Parathyroid adenoma (tissue), 2 donors: Measurements from ENCODE around the gene ITPR2.

Experiments
- H2AFZ ChIP-seq: fragments of 300-600 bp; sonication (generic); one replicate; pipeline ENCODE4 v1.7.0; 2017; ENCODE audit warnings: antibody characterized with exemption, mild to moderate bottlenecking
- H3K27ac ChIP-seq: fragments of 300-600 bp; sonication (generic); one replicate; pipeline ENCODE4 v1.7.0; 2017
- H3K27me3 ChIP-seq: fragments of 300-600 bp; sonication (generic); one replicate; pipeline ENCODE4 v1.7.0; 2017; ENCODE audit warnings: low read length; ENCODE audit not compliant: control insufficient read depth, insufficient read depth
- H3K36me3 ChIP-seq: fragments of 300-600 bp; sonication (generic); one replicate; pipeline ENCODE4 v1.7.0; 2017; ENCODE audit warnings: low read length; ENCODE audit not compliant: control insufficient read depth, insufficient read depth
- H3K4me1 ChIP-seq: fragments of 300-600 bp; sonication (generic); one replicate; pipeline ENCODE4 v1.7.0; 2017; ENCODE audit warnings: control low read depth
- H3K4me2 ChIP-seq: fragments of 300-600 bp; sonication (generic); one replicate; pipeline ENCODE4 v1.7.0; 2017; ENCODE audit warnings: low read length
- H3K4me3 ChIP-seq: fragments of 300-600 bp; sonication (generic); one replicate; pipeline ENCODE4 v1.7.0; 2017; ENCODE audit warnings: low read depth, low read length
- H3K79me2 ChIP-seq: fragments of 300-600 bp; sonication (generic); one replicate; pipeline ENCODE4 v1.7.0; 2017; ENCODE audit warnings: control low read depth
- H3K9ac ChIP-seq: fragments of 300-600 bp; sonication (generic); one replicate; pipeline ENCODE4 v1.7.0; 2017; ENCODE audit warnings: mild to moderate bottlenecking
- H3K9me3 ChIP-seq: fragments of 300-600 bp; sonication (generic); one replicate; pipeline ENCODE4 v1.7.0; 2017; ENCODE audit warnings: low read length; ENCODE audit not compliant: control insufficient read depth
- TF ChIP-seq, protein P1 (sequence below): fragments of 300-600 bp; sonication (generic); IDR thresholded peaks from one replicate; pipeline ENCODE4 v1.7.0; 2017; ENCODE audit warnings: antibody characterized with exemption, mild to moderate bottlenecking
- donor health status: primary hyperparathyroidism.

Gene ITPR2

GRCh38 chr12:26740991-26741390 lies 92.0 kb downstream of the ITPR2 start:
- no peak overlapping the region for H3K4me2 ChIP-seq
- no peak overlapping the region for H3K9ac ChIP-seq
- H3K27ac ChIP-seq = no peak overlapping the region
- no peaks in the 10 kb centered on the region for H3K27me3 ChIP-seq
- H3K36me3 ChIP-seq = no peaks in the 10 kb centered on the region
- H2AFZ ChIP-seq = no peak overlapping the region
- H3K4me3 ChIP-seq = no peak overlapping the region
- H3K9me3 ChIP-seq = no peaks in the 10 kb centered on the region
- peaks cover 12% of the 10 kb centered on the region for H3K79me2 ChIP-seq
- H3K4me1 ChIP-seq = peaks cover 8% of the 10 kb centered on the region
- TF ChIP-seq, protein P1, sequence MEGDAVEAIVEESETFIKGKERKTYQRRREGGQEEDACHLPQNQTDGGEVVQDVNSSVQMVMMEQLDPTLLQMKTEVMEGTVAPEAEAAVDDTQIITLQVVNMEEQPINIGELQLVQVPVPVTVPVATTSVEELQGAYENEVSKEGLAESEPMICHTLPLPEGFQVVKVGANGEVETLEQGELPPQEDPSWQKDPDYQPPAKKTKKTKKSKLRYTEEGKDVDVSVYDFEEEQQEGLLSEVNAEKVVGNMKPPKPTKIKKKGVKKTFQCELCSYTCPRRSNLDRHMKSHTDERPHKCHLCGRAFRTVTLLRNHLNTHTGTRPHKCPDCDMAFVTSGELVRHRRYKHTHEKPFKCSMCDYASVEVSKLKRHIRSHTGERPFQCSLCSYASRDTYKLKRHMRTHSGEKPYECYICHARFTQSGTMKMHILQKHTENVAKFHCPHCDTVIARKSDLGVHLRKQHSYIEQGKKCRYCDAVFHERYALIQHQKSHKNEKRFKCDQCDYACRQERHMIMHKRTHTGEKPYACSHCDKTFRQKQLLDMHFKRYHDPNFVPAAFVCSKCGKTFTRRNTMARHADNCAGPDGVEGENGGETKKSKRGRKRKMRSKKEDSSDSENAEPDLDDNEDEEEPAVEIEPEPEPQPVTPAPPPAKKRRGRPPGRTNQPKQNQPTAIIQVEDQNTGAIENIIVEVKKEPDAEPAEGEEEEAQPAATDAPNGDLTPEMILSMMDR = no peak

DNA sequence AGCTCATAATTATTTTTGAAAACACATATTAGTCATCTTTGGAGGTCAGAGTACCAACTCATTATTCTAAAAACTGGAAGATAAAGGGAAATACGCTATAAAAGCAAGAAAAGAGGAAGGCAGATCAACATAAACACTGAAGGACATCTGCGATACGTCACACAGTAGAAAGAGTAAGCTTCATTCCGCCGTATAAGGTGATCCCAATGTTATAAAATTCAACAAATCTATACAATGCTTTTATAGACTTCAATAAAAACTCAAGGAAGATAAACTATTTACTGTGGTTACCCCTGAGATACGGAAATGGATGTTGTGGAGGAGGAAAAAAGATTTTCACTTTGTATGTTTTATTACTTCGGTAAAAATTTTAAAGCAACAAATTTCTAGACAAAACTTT lies 92.6 kb downstream of the ITPR2 start:
- Histone ChIP-seq H3K4me2 (no peak overlapping the region), H3K9ac (no peak overlapping the region), H3K4me1 (peaks cover 11% of the 10 kb centered on the region), H3K27me3 (no peaks in the 10 kb centered on the region), H2AFZ (no peak overlapping the region), H3K36me3 (no peaks in the 10 kb centered on the region), H3K4me3 (no peak overlapping the region), H3K79me2 (peaks cover 11% of the 10 kb centered on the region), H3K27ac (no peak overlapping the region), H3K9me3 (no peaks in the 10 kb centered on the region)
- TF ChIP-seq, protein P1 = no peak

- H3K9ac ChIP-seq = no peak overlapping the region
- TF ChIP-seq, protein P1 = no peak
- peaks cover 6% of the 10 kb centered on the region for H3K79me2 ChIP-seq
- no peak overlapping the region for H3K4me2 ChIP-seq
- H3K27me3 ChIP-seq = no peaks in the 10 kb centered on the region
- no peak overlapping the region for H2AFZ ChIP-seq
- H3K36me3 ChIP-seq = no peaks in the 10 kb centered on the region
- no peak overlapping the region for H3K4me3 ChIP-seq
- no peak overlapping the region for H3K27ac ChIP-seq
- no peaks in the 10 kb centered on the region for H3K9me3 ChIP-seq
- H3K4me1 ChIP-seq = peaks cover 6% of the 10 kb centered on the region
Measured at GRCh38 chr12:26737487-26738030, 95.4 kb downstream of the ITPR2 start.

DNA sequence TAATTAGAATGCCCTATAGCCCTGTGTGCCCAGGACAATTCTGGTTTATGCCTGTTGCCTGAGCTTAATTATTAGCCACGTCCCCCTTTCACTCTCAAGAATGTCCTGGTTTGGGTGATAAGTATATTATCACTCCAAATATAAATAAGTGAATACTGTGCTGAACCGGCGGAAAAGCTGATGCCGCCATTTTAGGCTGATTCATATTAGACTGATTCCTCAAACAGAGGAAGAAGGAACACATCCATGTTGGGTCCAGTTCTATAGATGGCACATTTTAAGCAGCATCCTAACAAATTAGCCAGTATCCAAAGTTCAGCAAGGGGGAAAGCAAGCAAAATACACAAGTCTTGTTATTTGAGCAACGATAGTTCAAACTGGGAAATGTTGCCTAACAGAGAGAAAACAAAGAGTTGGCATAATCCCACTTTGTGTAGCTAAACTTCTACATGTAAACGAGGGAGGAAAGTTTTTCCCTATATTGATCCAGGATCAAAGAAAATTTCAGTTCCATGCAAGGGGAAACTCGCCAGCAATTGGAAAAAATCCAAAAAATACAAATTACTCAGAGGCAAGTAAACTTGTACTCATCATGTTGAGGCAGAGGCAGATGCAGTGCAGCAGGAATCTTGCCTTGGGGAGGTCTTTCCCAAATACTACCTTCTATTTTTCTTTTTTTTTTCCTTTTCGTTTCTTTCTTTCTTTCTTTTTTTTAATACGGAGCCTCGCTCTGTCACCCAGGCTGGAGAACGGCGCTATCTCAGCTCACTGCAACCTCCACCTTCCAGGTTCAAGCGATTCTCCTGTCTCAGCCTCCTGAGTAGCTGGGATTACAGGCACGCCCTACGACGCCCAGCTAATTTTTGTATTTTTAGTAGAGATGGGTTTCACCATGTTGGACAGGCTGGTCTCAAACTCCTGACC lies 96.2 kb downstream of the ITPR2 start:
- peaks cover 6% of the 10 kb centered on the region for H3K79me2 ChIP-seq
- H3K27me3 ChIP-seq = no peaks in the 10 kb centered on the region
- no peak overlapping the region for H3K9ac ChIP-seq
- H3K4me3 ChIP-seq = no peak overlapping the region
- peaks cover 6% of the 10 kb centered on the region for H3K4me1 ChIP-seq
- TF ChIP-seq, protein P1 = no peak
- no peaks in the 10 kb centered on the region for H3K9me3 ChIP-seq
- no peak overlapping the region for H3K4me2 ChIP-seq
- no peak overlapping the region for H2AFZ ChIP-seq
- no peaks in the 10 kb centered on the region for H3K36me3 ChIP-seq
- no peak overlapping the region for H3K27ac ChIP-seq
